Measurements from ENCODE around the gene UBE2D4. TPM values are rescaled to one million over a fixed set of nuclear protein-coding genes. Genes with fewer than 3 reads are reported as not detected.

The UBE2D4 gene
- total and polyA plus RNA-seq, 2 donors (not counting 1 experiment from before 2014, with no cell fraction given), result 5.8 to 9.4 TPM

DNA sequence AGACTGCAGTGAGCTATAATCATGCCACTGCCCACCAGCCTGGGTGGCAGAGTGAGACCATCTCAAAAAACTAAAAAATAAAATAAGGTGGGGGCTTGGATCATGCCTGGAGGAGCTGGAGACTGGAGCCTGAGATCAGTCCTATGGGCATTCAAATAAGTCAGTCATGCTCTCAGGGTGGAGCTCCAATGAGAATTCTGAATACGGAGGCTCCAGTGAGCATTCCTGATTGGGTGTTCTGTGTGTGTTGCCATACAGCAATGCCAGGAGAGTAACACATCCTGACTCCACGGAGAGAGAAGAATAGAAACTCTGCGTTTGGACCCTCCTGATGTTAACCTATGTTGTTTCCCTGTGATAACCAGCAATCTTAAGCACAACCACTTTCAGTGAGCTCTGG lies 16.0 kb downstream of the UBE2D4 start:
- WGBS (ENCODE audit: insufficient coverage), result no CpG with 5 or more reads among the region's 3 CpGs
- CTCF ChIA-PET, result no interaction called here
- H3K4me2 ChIP-seq (replicated peaks; ENCODE audit: low read depth, low read length, poor library complexity, severe bottlenecking), result no peak overlapping the region
- H3K27me3 ChIP-seq (replicated peaks in 1 of 4; ENCODE audit: control extremely low read depth in 1 of 4, control insufficient read depth in 3 of 4, insufficient read depth in 4 of 4, low read length in 3 of 4), result no peaks in the 10 kb centered on the region
- TF ChIP-seq CTCF (IDR thresholded peaks at IDR 0.05), result no peak
- TF ChIP-seq EZH2 (IDR thresholded peaks at IDR 0.05; ENCODE audit: borderline replicate concordance, insufficient read depth, low read depth, low read length, poor library complexity, severe bottlenecking), result no peak
- no peak overlapping the region for H2AFZ ChIP-seq (ENCODE audit: insufficient read depth, low read depth, low read length, poor library complexity, severe bottlenecking)
- H3K9ac ChIP-seq (ENCODE audit: low read length), result no peak overlapping the region
- H3K27ac Mint-ChIP-seq, result no peak overlapping the region
- DNase-seq, result no peak
- no peak overlapping the region for H3K4me3 Mint-ChIP-seq
- H3K9me3 ChIP-seq (ENCODE audit: control extremely low read depth in 1 of 3, control insufficient read depth in 2 of 3, insufficient read depth in 1 of 3, low read length in 2 of 3), result no peaks in the 10 kb centered on the region
- H3K27ac ChIP-seq (ENCODE audit: low read length in 2 of 2), result no peak overlapping the region
- no peaks in the 10 kb centered on the region for H4K20me1 ChIP-seq (ENCODE audit: control insufficient read depth, insufficient read depth, low read length, poor library complexity, severe bottlenecking)
- POLR2A ChIA-PET, result no interaction called here
- H3K36me3 ChIP-seq (replicated peaks in 1 of 2; ENCODE audit: control extremely low read depth in 1 of 2, control insufficient read depth in 1 of 2, extremely low read depth in 1 of 2, insufficient read depth in 2 of 2, low read length in 1 of 2), result peaks cover 0 to 3% of the 10 kb centered on the region in 2 experiments
- no peaks in the 10 kb centered on the region for H3K4me1 ChIP-seq (ENCODE audit: control insufficient read depth in 2 of 2, insufficient read depth in 2 of 2, low read length in 2 of 2)
- H3K27me3 Mint-ChIP-seq, result no peaks in the 10 kb centered on the region
- no peaks in the 10 kb centered on the region for H3K79me2 ChIP-seq (ENCODE audit: control insufficient read depth, insufficient read depth, low read length)
- no peak for ATAC-seq (ENCODE audit: low read depth)
- H3K4me1 Mint-ChIP-seq, result no peaks in the 10 kb centered on the region
- H3K9me3 Mint-ChIP-seq (ENCODE audit: insufficient read depth), result no peaks in the 10 kb centered on the region
- H3K4me3 ChIP-seq (ENCODE audit: control extremely low read depth in 1 of 5, extremely low read depth in 1 of 5, insufficient read depth in 1 of 5, low read depth in 2 of 5, low read length in 4 of 5), result no peak overlapping the region
- intact Hi-C loops (cut with micrococcal nuclease), result no loop called here

- Histone ChIP-seq H3K4me2 (replicated peaks; ENCODE audit: low read depth, low read length, poor library complexity, severe bottlenecking) (no peak overlapping the region), H4K20me1 (ENCODE audit: control insufficient read depth, insufficient read depth, low read length, poor library complexity, severe bottlenecking) (no peaks in the 10 kb centered on the region), H3K9ac (ENCODE audit: low read length) (no peak overlapping the region), H3K4me1 (ENCODE audit: control insufficient read depth in 2 of 2, insufficient read depth in 2 of 2, low read length in 2 of 2) (no peaks in the 10 kb centered on the region), H3K79me2 (ENCODE audit: control insufficient read depth, insufficient read depth, low read length) (no peaks in the 10 kb centered on the region), H2AFZ (ENCODE audit: insufficient read depth, low read depth, low read length, poor library complexity, severe bottlenecking) (no peak overlapping the region), H3K4me3 (ENCODE audit: control extremely low read depth in 1 of 5, extremely low read depth in 1 of 5, insufficient read depth in 1 of 5, low read depth in 2 of 5, low read length in 4 of 5) (no peak overlapping the region), H3K27me3 (replicated peaks in 1 of 4; ENCODE audit: control extremely low read depth in 1 of 4, control insufficient read depth in 3 of 4, insufficient read depth in 4 of 4, low read length in 3 of 4) (no peaks in the 10 kb centered on the region), H3K9me3 (ENCODE audit: control extremely low read depth in 1 of 3, control insufficient read depth in 2 of 3, insufficient read depth in 1 of 3, low read length in 2 of 3) (no peaks in the 10 kb centered on the region), H3K27ac (ENCODE audit: low read length in 2 of 2) (no peak overlapping the region), H3K36me3 (replicated peaks in 1 of 2; ENCODE audit: control extremely low read depth in 1 of 2, control insufficient read depth in 1 of 2, extremely low read depth in 1 of 2, insufficient read depth in 2 of 2, low read length in 1 of 2) (peaks cover 0 to 3% of the 10 kb centered on the region in 2 experiments)
- CTCF ChIA-PET, result no interaction called here
- 78% methylated on average over 1 of the region's 3 CpGs for WGBS (ENCODE audit: insufficient coverage)
- POLR2A ChIA-PET, result no interaction called here
- Mint-ChIP-seq H3K27me3 (no peaks in the 10 kb centered on the region), H3K4me1 (no peaks in the 10 kb centered on the region), H3K9me3 (ENCODE audit: insufficient read depth) (no peaks in the 10 kb centered on the region), H3K27ac (no peak overlapping the region), H3K4me3 (no peak overlapping the region)
- ATAC-seq (ENCODE audit: low read depth) (no peak), DNase-seq (no peak)
- intact Hi-C loops (cut with micrococcal nuclease), result no loop called here
- TF ChIP-seq CTCF (IDR thresholded peaks at IDR 0.05) (no peak), EZH2 (IDR thresholded peaks at IDR 0.05; ENCODE audit: borderline replicate concordance, insufficient read depth, low read depth, low read length, poor library complexity, severe bottlenecking) (no peak)
These were observed 16.8 kb downstream of the UBE2D4 start for GRCh38 chr7:43942997-43943396.

Measured in B cell (primary cell).